RWPE1 (cell line): ENCODE measurements around the gene APOL3.
"Not testable (repeated sequence)": the region's sequence is repeated elsewhere in the genome, so short reads cannot be mapped to it uniquely, and the experiment has no call there.

Experiments
- CTCF ChIA-PET: fragments of 350-600 bp; sonication (Branson Sonifier 250); formaldehyde crosslinking; extraction: SDS; loops from one replicate; lab custom pipeline; 2021; lab: Yijun Ruan, JAX
- POLR2A ChIA-PET: fragments of 400-600 bp; formaldehyde crosslinking; extraction: SDS; loops from one replicate; lab custom pipeline; 2020; ENCODE audit warnings: antibody characterized with exemption; ENCODE audit not compliant: low non-redundant PET; lab: Yijun Ruan, JAX
- DNase-seq: peaks from one replicate; pipeline ENCODE4 v3.0.0; 2012; ENCODE audit warnings: low spot score
- H3K27ac ChIP-seq: fragments of 450-650 bp; 2 replicates; pipeline ENCODE4 v1.5.1; 2017
- CTCF ChIP-seq: fragments of 450-650 bp; conservative IDR thresholded peaks from 2 replicates; pipeline ENCODE4 v1.5.1; 2017; ENCODE audit warnings: low read depth, mild to moderate bottlenecking

Gene APOL3

GRCh38 chr22:36204632-36205015 is 44.1 kb upstream of the APOL3 start:
- DNase-seq, result no peak
- POLR2A ChIA-PET, result no interaction called here
- TF ChIP-seq CTCF, result no peak
- no peak overlapping the region for H3K27ac ChIP-seq
- CTCF ChIA-PET, result interaction anchor here (0.6 kb wide), 1 partner anchor 405 kb away, joined by 5 read pairs; no protein-coding TSS in a partner anchor

- ChIA-PET POLR2A (no interaction called here), CTCF (interaction anchor here (0.6 kb wide), 1 partner anchor 405 kb away, joined by 5 read pairs; no protein-coding TSS in a partner anchor)
- H3K27ac ChIP-seq, result no peak overlapping the region
- no peak for DNase-seq
- no peak for TF ChIP-seq CTCF
Measured at GRCh38 chr22:36204001-36204631, 43.6 kb upstream of the APOL3 start.

- POLR2A ChIA-PET, H3K27ac ChIP-seq, DNase-seq, CTCF ChIA-PET: not testable (repeated sequence)
Measured at GRCh38 chr22:36203441-36203840, 42.9 kb upstream of the APOL3 start.

- POLR2A ChIA-PET, DNase-seq, H3K27ac ChIP-seq: not testable (repeated sequence)
- CTCF ChIA-PET, result interaction anchor here (0.6 kb wide), 1 partner anchor 43 kb away, joined by 3 read pairs; no protein-coding TSS in a partner anchor
Measured at GRCh38 chr22:36202906-36203305, 42.4 kb upstream of the APOL3 start.

GRCh38 chr22:36201630-36202319 is 41.2 kb upstream of the APOL3 start, which contains the start of gene APOL4:
APOL4 (minus strand) TSS chr22:36201809; CDS start chr22:36201734, 75 bp downstream.
- ChIA-PET CTCF (interaction anchor here (0.5 kb wide), 1 partner anchor 36 kb away, joined by 3 read pairs; no protein-coding TSS in a partner anchor), POLR2A (no interaction called here)
- no peak for DNase-seq
- no peak for TF ChIP-seq CTCF
- H3K27ac ChIP-seq, result no peak within 1 kb of the TSS

- POLR2A ChIA-PET, H3K27ac ChIP-seq, DNase-seq, CTCF ChIA-PET: not testable (repeated sequence)
Measured at GRCh38 chr22:36201025-36201424, 40.5 kb upstream of the APOL3 start.

GRCh38 chr22:36199001-36199551 is 38.5 kb upstream of the APOL3 start:
- no peak for TF ChIP-seq CTCF
- ChIA-PET CTCF (interaction anchor here (0.5 kb wide), 1 partner anchor 577 kb away, joined by 3 read pairs; no protein-coding TSS in a partner anchor), POLR2A (no interaction called here)
- no peak overlapping the region for H3K27ac ChIP-seq
- no peak for DNase-seq
